Skin epidermis (tissue), 12 donors: ENCODE results near the gene BDKRB1.
"Not testable (repeated sequence)": the region's sequence is repeated elsewhere in the genome, so short reads cannot be mapped to it uniquely, and the experiment has no call there.

Experiments
- H3K27ac ChIP-seq, 21 experiments: fragments of 200-600 bp; sonication (generic) in 11 of 21; one replicate each; pipeline ENCODE4 v1.5.0; 2020; ENCODE audit warnings: mild to moderate bottlenecking in 3 of 21, inconsistent platforms in 2 of 21, moderate library complexity in 2 of 21
- H3K4me3 ChIP-seq, 7 experiments: fragments of 200-600 bp; sonication (generic) in 2 of 7; one replicate each; pipeline ENCODE4 v1.5.0; 2020; ENCODE audit warnings: inconsistent platforms in 2 of 7, mild to moderate bottlenecking in 2 of 7, moderate library complexity in 1 of 7

Gene BDKRB1

DNA sequence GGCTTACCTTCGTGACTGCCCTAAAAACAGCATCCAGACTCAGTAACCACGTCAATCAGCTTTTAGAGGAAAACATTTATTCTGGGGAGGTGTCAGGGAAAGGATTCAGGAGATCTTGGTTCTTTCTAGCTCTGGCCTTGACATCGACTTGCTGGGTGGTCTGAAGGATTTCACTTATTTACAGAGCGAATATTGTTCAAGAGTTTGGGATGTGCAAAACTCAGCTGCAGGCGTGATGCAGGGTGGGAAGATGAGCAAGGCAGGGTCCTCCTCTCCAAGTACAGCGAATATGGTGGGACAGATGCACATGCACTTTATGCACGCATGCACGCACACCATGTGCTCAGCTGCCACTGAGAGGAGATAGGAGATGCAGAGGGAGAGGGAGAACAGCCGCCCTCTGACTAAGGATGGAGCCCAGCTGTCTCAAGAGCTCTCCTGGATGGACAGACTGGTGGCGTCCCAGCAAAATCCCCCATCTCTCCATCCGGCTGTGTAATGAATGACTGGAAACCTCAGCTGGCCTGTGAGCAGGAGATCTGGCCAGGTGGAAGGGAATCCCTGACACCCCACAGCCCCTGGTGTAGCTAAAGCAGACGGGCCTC is 24.4 kb upstream of the BDKRB1 start:
- H3K4me3 ChIP-seq: no peak overlapping the region
- H3K27ac ChIP-seq: no peak overlapping the region

DNA sequence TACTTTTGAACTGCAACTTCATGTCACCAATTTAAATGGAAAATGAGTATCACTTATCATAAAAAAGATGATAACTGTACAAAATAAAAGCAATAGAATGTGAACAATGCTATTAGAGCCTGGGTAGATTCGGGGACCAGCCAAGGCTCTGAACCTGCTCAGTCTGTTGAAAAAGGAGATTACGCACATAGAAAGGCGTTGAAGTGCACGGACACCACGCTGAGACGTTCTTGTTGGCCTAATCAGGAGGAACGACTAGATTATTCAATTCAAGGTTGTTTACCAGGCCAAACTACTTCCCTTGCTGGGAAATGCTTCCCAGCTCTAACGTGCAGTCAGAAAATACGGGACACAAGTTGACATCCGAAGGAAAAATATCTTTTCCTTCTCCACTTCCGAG is 23.5 kb upstream of the BDKRB1 start:
- no peak overlapping the region for H3K27ac ChIP-seq

DNA sequence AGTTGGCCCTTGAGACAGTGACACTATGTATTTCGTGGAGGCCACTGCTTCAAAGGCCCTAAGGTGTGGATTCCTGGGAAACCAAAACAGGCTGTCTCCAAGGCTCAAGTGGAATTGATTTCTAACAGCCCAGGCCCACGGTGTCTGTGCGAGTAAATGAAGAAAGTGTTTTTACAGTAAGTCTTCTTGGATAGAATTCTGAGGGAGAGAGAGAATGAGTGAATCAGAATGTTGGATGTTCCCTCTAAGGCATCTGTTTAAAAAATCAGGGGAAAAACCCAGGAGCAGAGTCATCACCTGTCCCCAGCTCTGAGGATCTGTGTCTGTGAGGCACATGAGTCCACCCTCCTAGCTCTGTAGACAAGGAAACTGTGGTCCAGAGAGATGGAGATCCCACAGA is 22.3 kb upstream of the BDKRB1 start:
- no peak overlapping the region for H3K4me3 ChIP-seq

More for the DNA sequence above, 23.5 kb upstream of the BDKRB1 start:
- no peak overlapping the region for H3K4me3 ChIP-seq

DNA sequence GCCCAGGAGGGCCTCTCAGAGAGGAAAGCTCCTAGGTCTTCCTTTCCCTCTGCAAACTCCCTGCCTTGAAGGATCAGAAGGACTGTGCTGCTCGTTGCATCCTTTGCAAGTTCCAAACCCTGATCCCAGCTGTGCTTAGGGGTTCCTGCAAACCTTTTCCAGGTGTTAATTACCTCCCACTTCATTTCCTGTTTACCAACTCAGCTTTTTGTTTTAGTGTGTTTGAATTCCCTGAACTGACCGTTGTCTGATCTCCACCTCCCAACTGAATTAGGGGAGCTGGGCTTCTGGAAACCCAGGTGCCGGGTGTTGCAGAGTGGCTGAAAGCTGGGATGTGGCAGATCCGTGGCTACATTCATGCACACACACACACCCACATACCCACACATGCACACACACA is 20.6 kb upstream of the BDKRB1 start:
- H3K27ac ChIP-seq: no peak overlapping the region
- no peak overlapping the region for H3K4me3 ChIP-seq

More for the DNA sequence above, 22.3 kb upstream of the BDKRB1 start:
- H3K27ac ChIP-seq: no peak overlapping the region

DNA sequence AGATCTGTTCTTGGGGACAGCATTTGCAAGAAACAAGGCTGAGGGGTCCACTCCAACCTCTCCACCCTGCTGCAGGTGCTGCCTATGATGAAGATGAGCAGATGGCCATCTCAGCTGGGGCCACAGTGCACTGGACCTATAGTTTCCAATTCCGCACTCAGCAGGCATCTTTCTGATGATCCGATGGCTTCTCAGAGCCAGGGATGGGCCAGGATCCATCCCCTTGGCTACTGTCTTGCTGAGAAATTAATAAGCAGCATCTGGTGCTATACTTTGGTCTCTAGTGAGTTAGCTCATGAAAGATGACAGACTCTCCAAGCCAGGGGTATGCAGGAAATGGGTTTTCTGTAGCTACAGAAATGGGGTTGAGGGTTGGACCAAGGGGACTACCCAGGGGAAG is 18.4 kb upstream of the BDKRB1 start:
- H3K27ac ChIP-seq: no peak overlapping the region
- no peak overlapping the region for H3K4me3 ChIP-seq

DNA sequence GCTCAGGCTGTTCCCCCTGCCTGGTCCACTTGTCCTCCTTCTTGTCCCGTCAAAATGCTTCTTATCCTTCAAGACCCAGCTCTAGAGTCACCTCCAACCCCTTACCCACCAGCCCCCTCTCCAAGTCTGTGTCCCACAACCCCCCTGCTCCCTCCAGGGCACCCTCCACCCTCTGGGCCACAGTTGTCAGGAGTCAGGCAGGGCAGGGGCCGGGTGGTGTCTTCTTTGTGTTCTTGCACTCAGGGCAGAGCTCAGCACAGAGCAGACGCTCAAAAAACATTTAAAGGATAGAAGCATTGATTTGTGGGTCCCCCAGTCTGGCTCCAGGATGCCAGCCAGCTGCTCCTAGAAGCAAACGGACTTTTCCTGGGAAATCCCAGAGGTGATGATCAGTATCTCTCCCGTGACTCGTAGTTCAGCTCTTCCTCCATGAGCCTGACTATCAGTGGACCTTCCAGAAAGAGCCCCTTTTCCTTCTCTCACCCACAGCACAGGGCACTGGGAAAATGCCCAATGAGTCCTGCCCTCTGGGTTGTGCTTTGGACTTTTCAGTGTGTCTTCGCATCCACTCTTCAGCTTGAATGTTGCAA is 17.2 kb upstream of the BDKRB1 start:
- Histone ChIP-seq H3K27ac (no peak overlapping the region), H3K4me3 (no peak overlapping the region)

DNA sequence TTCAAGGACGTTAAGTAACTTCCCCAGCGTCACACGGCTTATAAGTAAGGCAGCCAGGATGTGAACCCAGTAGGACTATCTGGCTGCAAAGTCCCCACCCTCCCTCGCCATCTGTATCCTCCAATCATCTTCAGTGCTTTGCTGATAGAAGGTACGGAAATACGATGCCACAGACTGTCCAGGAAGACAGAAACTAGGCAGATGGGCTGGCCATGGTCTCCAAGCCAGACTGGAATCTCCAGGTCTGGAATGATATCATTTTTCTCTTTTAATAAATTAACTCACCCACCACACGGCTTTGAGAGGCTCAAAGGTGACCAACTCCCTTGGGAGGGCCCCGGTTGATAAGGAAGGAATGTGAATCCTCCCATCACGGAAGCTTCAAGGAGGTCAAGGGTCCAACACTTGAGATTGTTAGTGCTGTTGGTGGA is 16.3 kb upstream of the BDKRB1 start:
- Histone ChIP-seq H3K27ac (no peak overlapping the region), H3K4me3 (no peak overlapping the region)

DNA sequence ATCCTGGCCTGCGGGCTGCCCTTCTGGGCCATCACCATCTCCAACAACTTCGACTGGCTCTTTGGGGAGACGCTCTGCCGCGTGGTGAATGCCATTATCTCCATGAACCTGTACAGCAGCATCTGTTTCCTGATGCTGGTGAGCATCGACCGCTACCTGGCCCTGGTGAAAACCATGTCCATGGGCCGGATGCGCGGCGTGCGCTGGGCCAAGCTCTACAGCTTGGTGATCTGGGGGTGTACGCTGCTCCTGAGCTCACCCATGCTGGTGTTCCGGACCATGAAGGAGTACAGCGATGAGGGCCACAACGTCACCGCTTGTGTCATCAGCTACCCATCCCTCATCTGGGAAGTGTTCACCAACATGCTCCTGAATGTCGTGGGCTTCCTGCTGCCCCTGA is 15.4 kb upstream of the BDKRB1 start:
- no peak overlapping the region for H3K4me3 ChIP-seq
- no peak overlapping the region for H3K27ac ChIP-seq

DNA sequence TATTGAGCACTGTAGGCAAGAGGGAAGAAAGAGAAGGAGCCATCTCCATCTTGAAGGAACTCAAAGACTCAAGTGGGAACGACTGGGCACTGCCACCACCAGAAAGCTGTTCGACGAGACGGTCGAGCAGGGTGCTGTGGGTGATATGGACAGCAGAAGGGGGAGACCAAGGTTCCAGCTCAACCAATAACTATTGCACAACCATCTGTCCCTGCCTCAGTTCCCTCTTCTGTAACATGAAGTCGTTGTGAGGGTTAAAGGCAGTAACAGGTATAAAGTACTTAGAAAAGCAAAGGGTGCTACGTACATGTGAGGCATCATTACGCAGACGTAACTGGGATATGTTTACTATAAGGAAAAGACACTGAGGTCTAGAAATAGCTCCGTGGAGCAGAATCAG is 13.9 kb upstream of the BDKRB1 start:
- no peak overlapping the region for H3K27ac ChIP-seq
- H3K4me3 ChIP-seq: no peak overlapping the region

DNA sequence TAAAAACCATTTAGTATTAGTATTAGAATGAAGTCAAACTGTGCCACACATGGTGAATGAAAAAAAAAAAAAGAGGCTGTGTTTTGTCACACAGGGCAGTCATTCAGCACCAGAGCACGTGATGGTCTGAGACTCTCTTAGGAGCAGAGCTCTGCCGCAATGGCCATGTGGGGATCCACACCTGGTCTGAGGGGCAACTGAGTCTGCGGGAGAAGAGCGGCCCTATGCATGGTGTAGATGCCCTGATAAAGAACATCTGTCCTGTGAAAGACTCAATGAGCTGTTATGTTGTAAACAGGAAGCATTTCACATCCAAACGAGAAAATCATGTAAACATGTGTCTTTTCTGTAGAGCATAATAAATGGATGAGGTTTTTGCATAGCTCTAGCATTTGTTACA is 12.2 kb upstream of the BDKRB1 start:
- H3K27ac ChIP-seq: no peak overlapping the region

DNA sequence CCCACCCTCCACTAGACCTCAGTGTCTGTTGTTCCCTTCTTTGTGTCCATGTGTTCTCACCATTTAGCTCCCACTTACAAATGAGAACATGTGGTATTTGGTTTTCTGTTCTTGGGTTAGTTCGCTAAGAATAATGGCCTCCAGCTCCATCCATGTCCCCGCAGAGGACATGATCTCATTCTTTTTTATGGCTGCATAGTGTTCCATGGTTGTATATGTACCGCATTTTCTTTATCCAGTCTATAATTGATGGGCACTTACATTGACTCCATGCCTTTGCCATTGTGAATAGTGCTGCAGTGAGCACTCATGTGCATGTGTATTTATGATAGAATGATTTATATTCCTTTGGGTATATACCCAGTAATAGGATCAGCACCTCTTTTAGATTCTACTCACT is 10.9 kb upstream of the BDKRB1 start:
- H3K4me3 ChIP-seq, H3K27ac ChIP-seq: not testable (repeated sequence)

More for the DNA sequence above, 12.2 kb upstream of the BDKRB1 start:
- H3K4me3 ChIP-seq: no peak overlapping the region

DNA sequence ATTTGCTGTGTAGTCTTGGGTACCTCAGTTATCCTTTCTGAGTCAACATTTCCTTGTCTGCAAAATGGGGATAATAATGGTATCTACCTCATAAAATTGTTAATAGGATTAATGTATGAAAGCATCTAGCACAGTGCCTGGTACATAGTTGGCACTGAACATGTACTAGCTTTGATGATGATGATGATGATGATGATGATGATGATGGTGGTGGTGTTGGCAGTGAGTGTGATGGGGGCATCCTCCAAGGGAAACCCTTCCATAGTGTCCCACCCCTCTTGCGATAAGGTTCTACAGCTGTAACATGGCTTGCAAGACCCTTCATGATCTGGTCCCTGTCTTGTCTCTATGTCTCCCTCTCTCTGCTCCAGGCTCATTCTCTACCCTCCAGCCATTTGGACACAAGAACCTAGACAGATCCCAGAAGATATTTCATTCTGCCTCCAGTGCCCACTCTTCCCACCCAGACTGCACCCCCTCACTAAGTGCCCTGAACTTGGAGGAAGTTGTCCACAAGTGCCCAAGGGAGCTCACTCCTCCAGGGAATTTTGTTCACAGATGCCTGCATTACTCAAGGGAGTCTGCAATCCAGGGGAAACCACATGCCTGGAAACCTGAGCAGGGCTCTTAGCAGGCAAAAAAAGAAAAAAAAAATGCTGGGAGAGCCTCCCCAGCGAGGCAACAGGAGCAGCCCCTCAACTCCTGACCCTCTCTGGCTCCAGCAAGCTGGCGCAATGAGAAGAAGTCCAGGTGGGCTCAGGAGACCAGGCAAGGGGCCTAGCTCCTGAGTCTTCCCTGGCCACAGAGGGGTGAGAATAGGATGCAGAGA is 10.1 kb upstream of the BDKRB1 start:
- Histone ChIP-seq H3K4me3 (no peak overlapping the region), H3K27ac (no peak overlapping the region)

DNA sequence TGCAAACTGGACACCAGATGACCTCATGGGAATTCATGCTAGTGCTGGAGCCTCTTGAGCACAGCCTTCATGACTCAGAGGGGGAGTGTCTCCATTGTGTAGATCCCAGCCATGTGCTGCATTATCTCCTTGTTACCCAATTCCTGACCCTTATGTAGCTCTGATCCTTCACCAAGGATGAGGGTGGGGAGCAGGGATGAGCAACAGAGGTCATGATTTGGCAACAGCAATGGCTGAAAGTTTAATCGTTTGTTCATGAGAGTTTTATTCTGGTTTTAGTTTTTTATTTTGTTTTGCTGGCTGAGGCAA is 9.5 kb upstream of the BDKRB1 start:
- Histone ChIP-seq H3K4me3 (no peak overlapping the region), H3K27ac (no peak overlapping the region)

DNA sequence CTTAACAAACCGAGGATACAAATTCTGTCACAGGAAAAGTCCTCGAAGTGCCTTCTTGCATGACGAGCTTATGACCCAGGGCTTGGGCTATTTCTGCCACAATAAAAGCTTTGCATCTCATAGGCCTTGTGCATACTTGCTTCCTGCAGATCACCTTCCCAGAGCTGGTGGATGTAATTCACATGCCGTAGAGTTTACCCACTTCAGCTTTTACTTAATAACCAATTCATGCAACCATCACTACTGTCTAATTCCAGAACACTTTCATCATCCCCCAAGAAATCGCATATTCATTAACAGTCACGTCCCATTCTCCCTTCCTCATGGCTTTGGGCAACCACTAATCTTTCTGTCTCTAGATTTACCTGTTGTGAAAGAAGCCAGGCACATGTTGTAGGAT is 9.0 kb upstream of the BDKRB1 start:
- no peak overlapping the region for H3K27ac ChIP-seq
- no peak overlapping the region for H3K4me3 ChIP-seq

DNA sequence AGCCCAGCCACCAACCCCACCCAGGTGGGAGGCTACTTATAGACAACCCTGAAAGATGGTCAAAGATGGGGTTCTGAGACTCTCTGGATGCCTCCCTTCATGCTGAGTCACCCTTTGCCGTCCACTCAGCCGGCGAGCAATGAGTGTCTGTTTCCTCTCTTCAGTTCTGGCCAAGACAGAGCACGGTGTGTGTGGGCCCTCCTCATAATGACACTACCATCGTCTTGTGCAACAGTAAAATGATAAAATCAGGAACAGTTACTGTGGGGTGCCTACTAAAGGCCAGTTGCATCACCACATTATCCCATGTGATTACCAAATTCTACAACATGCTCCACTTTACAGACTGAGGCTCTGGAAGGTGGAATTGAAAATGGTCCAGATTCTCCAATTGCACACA is 7.0 kb upstream of the BDKRB1 start:
- H3K27ac ChIP-seq: no peak overlapping the region
- no peak overlapping the region for H3K4me3 ChIP-seq

DNA sequence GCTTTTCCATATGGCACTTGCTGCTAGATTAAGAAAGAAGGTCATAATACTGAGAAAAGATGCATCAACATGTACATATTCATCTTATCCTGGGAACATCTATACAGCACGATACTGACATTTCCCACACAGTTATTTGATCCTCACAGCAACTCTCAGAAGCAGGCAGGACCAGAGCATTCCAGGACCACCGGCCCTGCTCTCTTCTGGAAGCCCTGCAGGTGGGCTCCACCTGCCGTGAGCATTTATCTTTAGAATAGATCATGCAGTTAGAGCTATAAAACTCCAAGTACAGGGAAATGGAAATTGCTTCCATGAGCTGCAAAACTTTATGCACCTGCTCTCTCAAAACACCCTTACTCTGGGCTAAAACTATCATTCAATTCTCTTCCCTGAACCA is 5.5 kb upstream of the BDKRB1 start:
- H3K4me3 ChIP-seq: no peak overlapping the region
- H3K27ac ChIP-seq: no peak overlapping the region

DNA sequence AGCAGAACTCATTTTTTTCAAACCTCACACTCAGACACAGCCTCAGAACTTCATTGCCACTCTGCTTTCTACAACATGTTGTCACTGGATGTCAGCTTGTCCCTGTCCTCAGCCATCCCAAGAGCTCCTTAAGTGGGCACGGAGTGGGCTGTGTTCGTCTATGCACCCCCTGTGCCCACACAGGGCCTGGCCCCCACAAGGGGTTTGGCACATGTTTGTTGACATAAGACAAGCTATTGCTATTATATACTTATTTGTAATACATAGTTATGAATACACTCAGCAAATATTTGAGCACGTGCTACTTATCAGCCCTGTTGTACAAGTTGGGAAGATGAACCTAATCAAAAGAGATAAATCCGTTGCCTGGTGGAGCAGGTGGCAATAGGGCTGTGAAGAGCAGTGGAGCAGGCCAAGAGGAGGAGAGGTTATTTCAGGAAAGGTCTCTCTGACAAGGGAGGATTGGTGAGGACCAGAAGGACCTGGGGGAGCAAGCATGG is 4.3 kb upstream of the BDKRB1 start:
- no peak overlapping the region for H3K27ac ChIP-seq
- H3K4me3 ChIP-seq: no peak overlapping the region

DNA sequence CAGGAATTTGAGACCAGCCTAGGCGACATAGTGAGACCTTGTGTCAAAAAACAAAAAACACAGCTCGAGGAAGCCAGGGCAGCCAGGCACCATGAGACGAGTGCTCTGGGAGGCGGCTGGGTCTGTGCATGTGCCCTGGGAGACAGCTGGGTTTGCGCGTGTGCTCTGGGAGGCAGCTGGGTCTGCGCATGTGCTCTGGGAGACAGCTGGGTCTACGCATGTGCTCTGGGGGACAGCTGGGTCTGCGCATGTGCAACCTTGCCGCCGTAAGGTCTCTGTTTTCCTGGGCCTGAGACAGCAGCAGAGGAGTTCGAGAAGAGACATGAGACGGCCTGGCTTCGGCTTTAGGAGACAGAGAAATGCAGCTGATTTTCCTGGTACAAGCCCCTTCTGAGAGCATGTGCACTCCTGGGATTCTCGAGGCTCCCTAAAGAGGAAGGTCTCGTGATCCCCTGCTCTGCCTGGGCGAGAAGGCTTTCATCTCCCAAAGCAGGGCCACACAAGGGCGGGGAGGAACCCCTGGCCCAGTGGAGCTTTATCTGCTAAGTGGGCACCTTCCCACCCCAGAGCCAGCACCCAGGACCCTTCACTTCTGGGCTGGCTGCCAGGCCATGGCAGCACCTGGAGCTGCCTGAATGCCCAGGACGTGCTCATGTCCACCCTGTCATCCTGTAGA is 3.5 kb upstream of the BDKRB1 start:
- H3K4me3 ChIP-seq: no peak overlapping the region
- H3K27ac ChIP-seq: peak overlapping the region in 1 of 21 experiments; percentile 29

DNA sequence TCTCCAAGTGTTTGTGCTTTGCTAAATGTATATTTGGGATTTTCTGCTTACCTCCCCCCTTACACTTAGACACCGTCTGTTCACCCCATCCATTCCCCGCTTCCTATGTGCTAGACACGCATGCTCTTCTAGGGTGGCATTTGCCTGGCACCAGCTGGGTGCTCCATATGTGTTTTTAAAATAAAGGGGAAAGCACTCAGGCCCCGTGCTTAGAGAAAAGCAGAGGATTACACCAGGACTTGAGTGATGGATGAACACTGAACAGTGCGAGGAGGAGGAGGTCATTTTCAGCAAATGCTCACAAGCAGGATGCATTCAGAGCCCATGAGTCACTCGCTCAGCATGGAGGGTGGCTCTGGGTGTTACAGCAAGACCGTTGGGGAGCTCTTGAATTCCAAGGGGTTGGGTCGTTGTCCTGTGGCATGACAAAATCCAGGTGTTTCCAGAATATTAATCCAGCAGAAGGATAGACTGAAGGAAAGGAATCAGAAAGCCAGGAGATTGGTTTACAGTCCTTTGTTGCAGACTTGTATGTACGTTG is 2.9 kb upstream of the BDKRB1 start:
- Histone ChIP-seq H3K4me3 (no peak overlapping the region), H3K27ac (peak overlapping the region in 1 of 21 experiments; percentile 29)

DNA sequence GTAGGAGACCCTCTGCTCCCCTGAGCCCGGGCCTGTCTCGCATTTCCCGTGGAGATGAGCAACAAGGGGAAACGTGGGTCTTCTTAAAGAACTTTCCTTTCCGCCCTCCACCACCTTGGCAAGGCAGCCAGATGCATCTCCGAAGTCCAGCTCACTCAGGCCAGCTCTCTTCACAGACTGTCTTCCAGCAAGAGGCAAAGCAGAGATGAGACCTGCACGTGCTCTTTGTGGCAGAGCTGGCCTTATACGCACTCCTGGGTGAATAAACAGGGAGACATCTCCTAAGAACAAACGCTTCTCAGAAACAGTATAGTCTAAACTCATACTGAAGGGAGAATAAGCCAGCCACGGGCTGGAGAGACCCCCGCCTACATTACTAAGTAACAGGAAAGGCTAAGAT is 1.3 kb upstream of the BDKRB1 start:
- Histone ChIP-seq H3K4me3 (no peak overlapping the region), H3K27ac (peak overlapping the region in 2 of 21 experiments; percentile 8 to 67)
